Epithelial cell of prostate (primary cell): ENCODE results near the gene CDH13.
A peak's percentile ranks its signal among the peaks of the same experiment; 100 is the strongest.

Source experiments
- DNase-seq: peaks from one replicate; pipeline ENCODE4 v3.0.0-alpha.2; 2011; ENCODE audit warnings: low read depth, low spot score
- H3K27ac ChIP-seq: fragments of 450-650 bp; 2 replicates; pipeline ENCODE4 v1.5.1; 2017; ENCODE audit warnings: mild to moderate bottlenecking

CDH13 gene

DNA sequence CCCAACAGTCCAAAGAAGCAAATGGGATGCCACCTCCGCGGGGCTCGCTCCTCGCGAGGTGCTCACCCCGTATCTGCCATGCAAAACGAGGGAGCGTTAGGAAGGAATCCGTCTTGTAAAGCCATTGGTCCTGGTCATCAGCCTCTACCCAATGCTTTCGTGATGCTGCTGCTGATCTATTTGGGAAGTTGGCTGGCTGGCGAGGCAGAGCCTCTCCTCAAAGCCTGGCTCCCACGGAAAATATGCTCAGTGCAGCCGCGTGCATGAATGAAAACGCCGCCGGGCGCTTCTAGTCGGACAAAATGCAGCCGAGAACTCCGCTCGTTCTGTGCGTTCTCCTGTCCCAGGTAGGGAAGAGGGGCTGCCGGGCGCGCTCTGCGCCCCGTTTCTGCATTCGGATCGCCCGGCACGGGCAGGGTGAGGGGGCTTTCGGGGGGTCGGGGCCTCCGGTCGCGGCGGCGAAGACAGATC lies at the start of gene CDH13:
TSS of gene CDH13 (plus strand) at position 179 of the 471 bp plus-strand sequence.
- DNase-seq: no peak
- peak within 1 kb of the TSS; percentile 95 for H3K27ac ChIP-seq

DNA sequence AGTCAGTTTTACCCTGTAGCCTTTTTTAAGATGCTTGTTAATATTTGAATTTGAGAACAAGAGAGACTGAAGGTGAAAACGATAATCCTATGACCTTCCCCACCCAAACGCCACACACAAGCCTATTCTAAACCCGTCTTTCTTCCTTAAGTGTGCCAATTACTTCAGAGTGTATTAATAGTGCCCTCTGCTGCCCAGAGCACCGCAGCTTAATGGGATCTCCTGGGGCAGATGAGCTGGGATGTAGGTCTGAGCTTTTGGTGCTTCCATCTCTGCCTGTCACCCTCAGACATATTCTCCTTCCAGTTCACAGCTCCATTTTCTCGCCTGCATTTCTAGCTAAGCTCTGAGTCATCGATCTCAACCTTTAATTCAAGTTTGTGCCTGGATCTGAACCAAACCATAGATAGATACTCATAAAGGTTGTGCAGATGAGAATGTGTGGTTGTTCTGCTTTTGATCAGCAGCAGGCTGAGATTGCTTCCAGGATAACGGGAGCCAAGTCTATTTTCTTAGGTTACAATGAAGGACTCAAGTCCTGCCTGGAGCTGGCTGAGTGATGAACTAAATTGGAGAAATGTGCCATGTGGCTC lies 46.4 kb upstream of the CDH13 start:
- DNase-seq: no peak
- H3K27ac ChIP-seq: no peak overlapping the region

DNA sequence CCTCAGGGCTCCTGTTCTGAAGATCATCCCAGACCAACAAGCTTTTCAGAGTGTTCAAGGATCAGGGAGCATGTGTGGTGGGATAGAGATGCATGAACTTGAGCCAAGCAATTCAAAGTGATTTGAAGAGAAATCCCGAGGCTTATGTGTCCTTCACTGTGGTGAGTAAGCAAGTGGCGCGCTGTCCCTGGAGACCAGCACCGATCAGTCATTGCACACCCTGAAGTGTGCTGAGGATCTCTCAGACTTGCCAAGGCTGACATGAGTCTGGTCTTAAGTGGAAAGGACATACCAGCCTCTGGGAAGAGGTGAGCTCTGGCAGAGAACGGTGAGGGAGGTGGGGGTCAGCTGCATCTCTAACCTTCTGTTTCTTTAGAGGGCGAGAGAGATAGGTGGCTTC lies 43.8 kb upstream of the CDH13 start:
- H3K27ac ChIP-seq: no peak overlapping the region
- no peak for DNase-seq

DNA sequence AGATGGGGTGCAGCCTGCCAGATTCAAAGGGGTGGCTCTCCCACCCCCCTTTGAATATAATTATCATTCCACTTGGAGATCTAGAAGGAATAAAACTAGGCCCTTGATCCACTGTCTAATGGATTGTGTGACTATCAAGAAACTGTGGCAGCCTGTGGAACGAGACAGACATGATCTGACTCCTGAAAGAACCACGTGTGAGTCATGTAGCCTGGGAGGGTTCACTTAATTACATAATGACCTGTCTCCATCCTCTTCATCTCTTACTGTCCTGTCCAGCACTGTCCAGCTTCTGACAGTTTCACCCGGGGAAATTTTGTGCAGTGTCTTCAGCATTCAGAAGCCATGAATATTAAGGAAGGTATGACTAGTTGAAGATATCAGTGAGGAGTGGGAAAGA lies 43.3 kb upstream of the CDH13 start:
- no peak overlapping the region for H3K27ac ChIP-seq
- DNase-seq: no peak

DNA sequence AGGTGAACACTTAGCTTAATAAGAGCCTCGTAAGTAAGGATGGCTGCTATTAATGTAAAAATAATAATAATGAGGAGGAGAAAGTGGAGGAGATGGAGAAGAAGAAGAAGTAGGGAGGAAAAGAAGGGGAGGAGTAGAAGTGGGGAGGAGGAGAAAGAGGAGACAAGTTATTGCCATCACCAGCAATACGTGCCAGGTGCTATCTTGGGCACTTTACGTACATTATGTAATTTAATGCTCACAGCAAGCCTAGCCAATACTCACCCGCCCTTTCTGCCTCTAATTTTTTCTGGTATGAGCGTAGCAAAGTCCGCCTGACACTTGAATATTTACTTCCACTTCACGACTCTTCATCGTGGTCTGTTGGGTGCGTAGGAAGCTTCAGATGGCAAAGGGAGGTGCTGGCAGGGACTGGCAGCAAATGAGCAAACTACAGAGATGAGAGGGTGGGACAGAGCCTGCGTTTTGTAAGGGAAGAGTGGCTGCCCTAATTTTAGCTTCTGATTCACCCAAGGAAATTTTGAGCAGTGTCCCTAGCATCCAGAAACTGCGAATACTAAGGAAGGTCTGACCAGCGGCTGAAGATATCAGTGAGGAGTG lies 42.1 kb upstream of the CDH13 start:
- no peak for DNase-seq
- no peak overlapping the region for H3K27ac ChIP-seq

DNA sequence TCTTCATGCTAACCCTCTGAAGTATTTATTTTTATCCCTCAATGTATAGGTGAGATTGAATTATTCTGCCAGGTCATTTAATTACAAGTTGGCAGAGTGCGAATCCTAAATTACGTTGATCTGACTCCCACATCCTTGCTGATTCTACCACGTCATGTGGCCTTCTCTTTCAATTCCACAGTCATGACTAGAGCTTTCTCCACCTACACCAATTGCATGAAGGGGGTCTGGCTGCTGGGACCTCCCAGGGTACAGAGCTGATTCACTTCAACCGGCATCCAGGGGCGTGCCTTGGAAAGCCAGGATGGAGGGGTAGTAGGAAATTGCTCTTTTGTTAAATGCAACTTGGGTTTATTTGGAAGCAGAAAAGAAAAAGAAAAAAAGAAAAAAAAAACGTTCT lies 41.1 kb upstream of the CDH13 start:
- DNase-seq: no peak

DNA sequence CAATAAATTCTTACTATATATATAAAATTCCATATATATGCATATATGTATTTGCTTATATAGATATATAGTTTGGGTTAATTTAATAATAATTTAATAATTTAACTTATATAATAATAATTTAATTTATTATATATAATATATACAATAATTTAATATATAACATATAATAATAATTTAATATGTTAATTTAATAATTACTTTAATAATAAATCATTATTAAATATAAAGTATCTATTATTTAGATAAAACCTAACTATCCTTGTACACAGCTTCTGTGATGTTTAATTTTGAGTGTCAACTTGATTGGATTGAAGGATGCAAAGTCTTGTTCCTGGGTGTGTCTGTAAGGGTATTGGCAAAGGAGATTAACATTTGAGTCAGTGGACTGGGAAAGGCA lies 40.6 kb upstream of the CDH13 start:
- H3K27ac ChIP-seq: no peak overlapping the region
- no peak for DNase-seq

More for the DNA sequence above, 41.1 kb upstream of the CDH13 start:
- H3K27ac ChIP-seq: no peak overlapping the region

DNA sequence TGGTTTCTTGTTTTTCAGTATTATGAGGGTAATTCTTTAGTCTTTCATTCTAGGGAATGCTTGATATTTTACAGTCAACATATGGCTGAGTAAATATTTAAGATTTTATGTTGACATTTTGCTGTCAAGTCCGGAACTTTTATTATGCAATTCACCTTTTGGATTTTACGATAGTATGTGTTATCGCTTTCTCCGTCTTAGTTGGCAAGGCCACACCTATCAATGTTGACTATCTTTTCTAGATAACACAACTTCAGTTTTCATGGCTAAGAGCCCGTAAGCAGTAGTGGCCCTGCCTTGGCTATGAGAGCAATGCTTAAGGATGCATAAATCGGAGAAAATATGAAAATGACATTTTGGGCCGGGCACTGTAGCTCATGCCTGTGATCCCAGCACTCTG lies 39.5 kb upstream of the CDH13 start:
- DNase-seq: no peak
- no peak overlapping the region for H3K27ac ChIP-seq

DNA sequence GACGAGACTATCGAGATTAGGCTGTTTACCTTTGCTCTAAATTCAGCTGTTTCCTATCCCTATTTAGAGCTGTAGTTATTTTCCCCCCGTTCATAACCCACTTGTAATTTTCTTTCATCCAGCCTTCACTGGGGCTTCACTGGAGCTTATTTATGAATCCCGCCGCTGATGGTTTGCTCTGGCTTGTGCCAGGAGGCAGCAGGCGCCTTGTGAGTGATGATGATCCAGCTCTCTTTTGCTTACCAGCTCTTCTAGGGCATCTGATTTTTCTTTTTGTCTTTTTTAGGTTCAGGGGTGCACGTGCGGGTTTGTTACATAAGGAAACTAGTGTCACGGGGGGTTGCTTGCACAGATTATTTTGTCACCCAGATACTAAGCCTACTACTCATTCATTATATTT lies 37.4 kb upstream of the CDH13 start:
- DNase-seq: no peak
- H3K27ac ChIP-seq: no peak overlapping the region

DNA sequence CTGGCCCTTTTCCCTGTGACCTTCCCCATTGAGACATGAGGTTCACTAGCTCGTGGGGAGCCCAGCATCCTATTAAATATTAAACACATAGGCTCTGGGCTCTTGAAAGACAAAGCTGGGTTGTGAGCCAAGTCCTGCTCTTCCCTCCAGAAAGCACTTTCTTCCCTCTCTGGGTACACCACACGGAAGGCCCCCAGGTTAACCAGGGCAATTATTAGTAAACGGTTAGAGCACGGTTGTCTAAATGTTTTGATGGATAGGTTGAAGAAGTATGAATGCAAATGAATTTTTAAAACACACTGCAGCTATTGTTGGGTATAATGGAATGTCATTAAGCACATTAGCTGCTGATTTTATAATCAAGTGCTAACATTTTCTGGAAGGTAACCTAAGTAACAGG lies 32.7 kb upstream of the CDH13 start:
- no peak for DNase-seq
- H3K27ac ChIP-seq: no peak overlapping the region

DNA sequence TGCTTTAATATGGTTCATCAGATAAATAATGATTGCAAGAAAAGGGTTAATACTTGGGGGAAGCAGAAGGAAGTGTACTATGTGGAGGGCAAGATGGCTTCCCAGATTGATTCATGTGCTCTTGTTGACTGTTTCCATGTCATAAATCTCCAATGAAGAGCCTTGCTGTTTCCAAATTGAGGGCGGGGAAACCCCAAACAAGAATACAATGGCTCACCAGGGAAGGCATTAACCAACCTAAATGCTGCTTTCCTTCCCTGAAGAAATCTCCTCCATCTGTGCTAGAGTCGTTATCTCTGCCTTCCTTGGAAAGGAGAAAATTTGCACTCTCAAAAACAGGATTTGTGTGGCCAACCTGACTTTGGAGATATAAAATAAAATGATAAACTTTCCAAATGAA lies 28.0 kb upstream of the CDH13 start:
- H3K27ac ChIP-seq: no peak overlapping the region
- DNase-seq: no peak

DNA sequence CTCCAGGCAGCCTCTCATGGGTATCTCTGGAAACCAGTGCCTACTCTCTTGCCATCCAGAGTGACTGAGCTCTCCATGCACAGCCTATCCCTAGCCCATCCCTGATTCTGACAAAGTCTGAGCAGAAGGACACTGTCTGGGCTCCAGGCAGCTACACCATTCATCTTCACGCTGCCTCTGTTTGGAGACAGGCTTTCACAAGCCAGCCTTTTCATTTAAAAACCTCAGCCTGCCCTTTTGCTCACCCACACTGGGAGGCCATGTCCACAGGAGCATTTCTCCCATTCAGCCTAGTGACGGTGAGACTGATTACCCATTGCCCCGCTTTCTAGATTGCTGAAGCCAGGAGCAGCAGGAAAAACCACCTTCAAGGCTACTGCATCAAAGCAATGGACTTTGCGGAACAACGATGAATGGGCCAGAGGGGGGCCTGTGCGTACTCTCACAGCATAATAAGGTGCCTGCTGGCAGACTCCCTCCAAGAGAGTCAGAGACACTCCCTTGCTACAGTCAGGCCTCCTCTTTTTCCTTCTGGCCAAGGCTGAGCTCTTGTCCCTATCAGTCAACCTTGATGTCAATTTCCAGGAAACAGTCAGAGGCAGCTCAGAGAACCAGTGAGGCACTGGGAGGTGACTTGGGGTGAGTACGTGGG lies 24.7 kb upstream of the CDH13 start:
- no peak overlapping the region for H3K27ac ChIP-seq
- DNase-seq: no peak

DNA sequence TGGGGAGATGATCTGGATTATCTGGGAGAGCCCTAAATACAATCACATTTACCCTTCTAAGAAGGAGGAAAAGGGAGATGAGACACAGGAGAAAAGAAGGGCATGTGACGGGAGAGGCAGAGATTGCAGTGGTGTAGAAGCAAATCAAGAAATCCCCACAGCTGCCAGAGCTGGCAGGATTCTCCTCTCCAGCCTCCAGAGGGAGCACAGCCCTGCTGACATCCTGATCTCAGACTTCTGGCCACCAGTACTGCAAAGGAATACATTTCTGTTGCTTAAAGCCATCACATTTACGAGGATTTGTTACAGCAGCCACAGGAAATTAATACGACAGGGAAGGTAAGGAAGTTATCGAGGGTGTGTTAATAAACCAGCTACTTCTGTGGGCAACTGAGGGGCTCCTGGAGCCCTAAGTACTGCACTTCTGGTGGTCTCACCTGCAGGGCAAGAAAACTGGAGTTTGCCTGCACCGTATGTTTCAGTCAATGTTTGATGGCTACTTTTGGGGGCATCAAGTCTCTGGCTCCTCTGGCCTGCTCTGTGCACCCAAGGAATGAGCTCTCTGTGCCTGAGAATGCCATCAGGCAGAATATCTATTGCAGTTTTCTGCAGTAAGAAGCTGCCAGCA lies 22.9 kb upstream of the CDH13 start:
- no peak for DNase-seq

DNA sequence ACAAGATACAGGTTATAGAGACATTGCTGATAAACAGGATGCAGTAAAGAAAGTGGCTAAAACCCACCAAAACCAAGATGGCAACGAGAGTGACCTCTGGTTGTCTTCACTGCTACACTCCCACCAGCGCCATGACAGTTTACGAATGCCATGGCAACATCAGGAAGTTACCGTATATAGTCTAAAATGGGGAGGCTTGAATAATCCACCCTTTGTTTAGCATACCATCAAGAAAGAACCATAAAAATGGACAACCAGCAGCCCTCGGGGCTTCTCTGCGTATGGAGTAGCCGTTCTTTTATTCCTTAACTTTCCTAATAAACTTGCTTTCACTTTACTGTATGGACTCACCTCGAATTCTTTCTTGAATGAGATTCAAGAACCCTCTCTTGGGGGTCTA lies 21.7 kb upstream of the CDH13 start:
- H3K27ac ChIP-seq: no peak overlapping the region
- DNase-seq: no peak

More for the DNA sequence above, 22.9 kb upstream of the CDH13 start:
- no peak overlapping the region for H3K27ac ChIP-seq

DNA sequence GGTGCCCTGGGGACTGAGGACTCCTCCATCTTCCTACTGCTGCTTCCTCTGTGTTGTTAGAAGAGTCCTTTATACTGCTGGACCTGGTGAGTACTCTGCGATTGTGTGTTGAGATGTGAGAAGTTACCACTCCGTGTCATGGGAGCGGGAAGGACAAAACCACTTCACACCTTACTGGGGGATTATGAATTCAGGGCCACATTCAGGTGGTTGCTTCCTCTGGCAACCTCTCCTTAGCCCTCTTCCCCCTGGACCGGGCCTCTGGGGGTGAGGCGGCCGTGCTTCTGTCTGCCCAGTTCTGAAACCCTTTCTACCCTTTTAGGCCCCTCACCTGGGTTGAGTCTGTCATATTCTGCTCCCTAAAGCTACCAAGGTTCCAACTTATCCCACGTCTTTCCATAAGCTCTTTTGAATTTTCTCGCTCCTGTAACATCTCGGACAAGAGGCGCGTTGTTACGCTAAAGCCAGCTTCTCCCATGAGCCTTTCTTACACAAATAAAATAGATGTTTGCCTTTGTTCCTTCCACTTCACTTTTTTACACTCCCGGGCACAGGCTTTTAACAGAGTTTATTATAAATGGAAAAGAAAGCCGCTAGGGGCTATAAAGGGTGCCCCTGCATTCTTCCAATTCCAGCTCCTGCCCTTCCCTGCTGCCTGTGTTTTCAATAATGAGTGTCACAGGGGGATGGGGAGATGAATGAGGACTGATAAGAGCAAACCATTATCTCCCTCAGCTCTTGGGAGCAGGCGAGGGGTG lies 20.7 kb upstream of the CDH13 start:
- DNase-seq: no peak
- no peak overlapping the region for H3K27ac ChIP-seq

DNA sequence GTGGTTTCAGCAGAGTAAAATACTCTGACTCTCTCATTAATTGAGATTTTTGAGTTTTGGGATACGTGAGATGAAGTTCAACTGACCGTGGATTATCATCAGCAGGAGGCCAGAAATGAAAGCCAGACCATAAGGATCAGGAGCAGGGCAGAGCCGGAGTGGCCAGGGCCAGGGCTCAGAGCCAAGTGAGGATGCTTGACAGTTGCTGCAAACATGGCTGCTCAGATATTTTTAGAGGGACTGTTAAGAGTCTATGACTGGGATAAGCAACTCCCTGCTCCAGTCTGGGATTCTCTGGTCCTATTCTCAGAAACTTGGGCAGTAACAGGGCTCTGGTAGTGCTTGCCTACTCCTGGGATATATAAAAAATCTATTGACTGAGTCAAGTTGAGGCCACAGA lies 17.6 kb upstream of the CDH13 start:
- DNase-seq: no peak

DNA sequence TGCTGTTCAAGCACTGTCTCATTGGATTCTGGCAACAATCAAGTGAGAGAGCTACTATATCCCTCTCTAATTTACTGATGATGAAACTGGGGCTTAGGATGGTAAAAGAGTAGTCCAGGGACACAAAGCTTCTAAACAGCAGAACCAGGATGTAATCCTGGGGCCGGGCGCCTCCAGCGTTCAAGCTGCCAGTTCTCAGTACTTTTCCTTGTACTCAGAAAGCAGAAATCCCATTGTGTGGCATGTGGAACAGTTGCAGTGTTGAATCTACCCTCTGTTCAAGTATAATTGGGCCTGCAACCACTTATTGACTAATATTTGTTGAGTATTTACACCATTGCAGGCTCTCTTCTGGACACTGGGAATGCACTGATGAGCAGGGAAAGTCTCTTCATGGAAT lies 14.5 kb upstream of the CDH13 start:
- no peak for DNase-seq
- no peak overlapping the region for H3K27ac ChIP-seq

More for the DNA sequence above, 17.6 kb upstream of the CDH13 start:
- no peak overlapping the region for H3K27ac ChIP-seq

DNA sequence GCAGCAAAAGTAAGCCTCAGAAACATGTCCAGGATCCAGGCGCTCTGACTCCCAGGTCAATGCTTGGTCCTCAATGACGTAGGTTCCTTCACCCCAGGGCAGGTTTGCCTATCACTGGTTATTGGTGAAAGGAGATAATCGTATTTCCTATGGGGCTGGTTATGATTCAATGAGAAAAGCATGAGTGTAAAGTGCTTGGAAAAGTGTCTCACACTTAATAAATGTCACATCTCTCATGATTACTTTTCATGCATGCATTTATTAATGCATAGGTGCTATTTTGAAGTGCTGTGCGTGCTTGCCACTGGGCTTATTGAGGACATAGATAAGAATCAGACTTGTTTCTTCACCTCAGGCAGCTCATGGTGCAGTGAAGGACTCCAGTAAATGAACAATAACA lies 10.4 kb upstream of the CDH13 start:
- no peak overlapping the region for H3K27ac ChIP-seq
- no peak for DNase-seq

DNA sequence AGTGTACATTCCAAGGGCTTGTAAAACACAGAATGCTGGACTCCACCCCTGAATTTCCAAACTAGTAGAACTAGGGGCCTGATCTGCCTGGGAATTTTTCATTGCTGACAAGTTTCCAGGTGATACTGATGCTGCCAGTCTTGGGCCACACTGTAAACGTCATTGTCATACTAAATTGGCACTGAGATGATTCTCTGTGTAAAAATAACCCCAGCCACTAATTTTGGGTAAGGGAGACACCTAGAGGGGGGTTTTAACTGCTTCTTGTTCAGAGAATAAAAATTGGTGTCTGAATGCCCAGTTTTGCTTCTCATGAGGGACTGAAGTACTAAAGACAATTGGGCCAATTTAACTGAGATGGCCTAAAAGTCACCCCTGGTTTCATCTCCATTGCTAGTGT lies 5.0 kb upstream of the CDH13 start:
- DNase-seq: no peak
- H3K27ac ChIP-seq: no peak overlapping the region

DNA sequence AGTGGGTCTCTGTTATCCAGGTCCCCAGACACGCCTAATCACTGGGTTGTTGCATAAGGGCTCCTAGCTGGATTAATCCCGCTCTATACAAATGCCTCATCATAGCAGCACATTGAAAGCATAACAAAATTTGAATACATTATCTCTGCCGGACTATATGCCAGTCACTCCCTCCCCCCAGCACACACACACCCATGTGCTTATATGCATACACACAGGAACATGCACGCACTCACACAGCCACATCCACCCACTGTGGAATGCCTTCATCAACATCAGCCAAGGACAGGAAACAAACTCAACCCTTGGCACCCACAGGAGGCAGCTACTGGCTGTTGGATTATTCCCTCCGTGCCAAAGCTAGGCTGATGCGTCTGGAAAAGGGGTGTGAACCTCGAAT lies 3.5 kb upstream of the CDH13 start:
- no peak for DNase-seq
- no peak overlapping the region for H3K27ac ChIP-seq
